ENCODE data around the gene TTC8.
A peak's percentile ranks its signal among the peaks of the same experiment; 100 is the strongest.
"Not testable (repeated sequence)": the region's sequence is repeated elsewhere in the genome, so short reads cannot be mapped to it uniquely, and the experiment has no call there.

The TTC8 gene

DNA sequence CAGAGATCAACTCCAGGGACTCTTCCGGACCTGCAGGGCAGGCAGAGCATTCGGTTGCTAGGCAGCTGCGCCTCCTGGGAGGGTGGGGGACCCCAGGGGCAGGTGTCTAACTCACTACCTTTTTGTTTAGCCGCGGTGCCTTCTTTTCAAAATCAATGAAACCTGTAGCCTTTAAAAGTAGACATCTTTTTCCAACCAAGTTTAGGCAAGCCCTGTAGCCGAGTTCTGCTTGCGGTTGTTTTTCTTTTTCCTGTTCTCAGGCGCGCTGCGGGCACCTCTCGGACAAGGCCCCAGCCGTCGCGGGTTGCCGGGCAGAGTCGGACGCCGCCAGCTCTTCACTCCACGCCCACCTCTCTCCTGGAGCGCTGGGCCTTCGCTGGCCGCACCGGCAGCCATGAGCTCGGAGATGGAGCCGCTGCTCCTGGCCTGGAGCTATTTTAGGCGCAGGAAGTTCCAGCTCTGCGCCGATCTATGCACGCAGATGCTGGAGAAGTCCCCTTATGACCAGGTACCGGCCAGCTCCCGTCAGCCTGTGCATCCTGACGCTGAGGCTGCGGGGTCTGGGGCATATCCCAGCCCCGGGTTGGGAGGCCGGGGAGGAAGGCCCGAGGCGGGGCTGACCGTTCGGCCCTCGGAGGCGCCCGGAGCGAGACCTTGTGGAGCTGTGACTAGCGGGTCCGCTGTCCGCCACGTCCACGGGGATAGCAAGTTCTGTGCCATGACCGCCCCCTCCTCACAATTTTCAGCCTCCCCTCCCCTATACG, at the start of gene TTC8:
Gene TTC8 (plus strand): TSS at position 338 of the 764 bp plus-strand sequence. CDS start 57 bp downstream, at position 395.
- Histone ChIP-seq H3K9me3 (ENCODE audit: severe bottlenecking) (no peaks in the 10 kb centered on the region), H3K27me3 (ENCODE audit: insufficient read depth, poor library complexity, severe bottlenecking) (no peaks in the 10 kb centered on the region)

GRCh38 chr14:88775532-88775931, 48.9 kb upstream of the TTC8 start:
- Histone ChIP-seq H3K4me1 (ENCODE audit: insufficient read depth, poor library complexity, severe bottlenecking) (no peaks in the 10 kb centered on the region), H3K27ac (ENCODE audit: poor library complexity, severe bottlenecking) (no peak overlapping the region), H3K36me3 (ENCODE audit: low read depth) (no peaks in the 10 kb centered on the region), H3K4me3 (ENCODE audit: severe bottlenecking) (no peak overlapping the region), H3K9me3 (ENCODE audit: severe bottlenecking) (no peaks in the 10 kb centered on the region), H3K27me3 (ENCODE audit: insufficient read depth, poor library complexity, severe bottlenecking) (no peaks in the 10 kb centered on the region)
- DNase-seq (ENCODE audit: low spot score) (no peak), ATAC-seq (ENCODE audit: low read depth) (peak; percentile 44; the same call in 2 of the 3 replicates)
- no peak for TF ChIP-seq CTCF (IDR thresholded peaks at IDR 0.05; ENCODE audit: poor library complexity, severe bottlenecking)

More for the DNA sequence above, at the start of gene TTC8:
- DNase-seq (ENCODE audit: low spot score) (peak; percentile 93), ATAC-seq (ENCODE audit: low read depth) (peak; percentile 98)
- TF ChIP-seq CTCF (IDR thresholded peaks at IDR 0.05; ENCODE audit: poor library complexity, severe bottlenecking): no peak
- H3K36me3 ChIP-seq (ENCODE audit: low read depth): no peaks in the 10 kb centered on the region
- H3K4me3 ChIP-seq (ENCODE audit: severe bottlenecking): peak within 1 kb of the TSS; percentile 50
- H3K27ac ChIP-seq (ENCODE audit: poor library complexity, severe bottlenecking): peak within 1 kb of the TSS; percentile 56
- H3K4me1 ChIP-seq (ENCODE audit: insufficient read depth, poor library complexity, severe bottlenecking): peaks cover 8% of the 10 kb centered on the region

- no peak overlapping the region for H3K4me3 ChIP-seq (ENCODE audit: severe bottlenecking)
These were observed 38.5 kb upstream of the TTC8 start for GRCh38 chr14:88785911-88786310.

GRCh38 chr14:88786715-88787114, 37.7 kb upstream of the TTC8 start:
- Histone ChIP-seq H3K27ac (ENCODE audit: poor library complexity, severe bottlenecking) (no peak overlapping the region), H3K4me3 (ENCODE audit: severe bottlenecking) (no peak overlapping the region), H3K36me3 (ENCODE audit: low read depth) (no peaks in the 10 kb centered on the region), H3K4me1 (ENCODE audit: insufficient read depth, poor library complexity, severe bottlenecking) (no peaks in the 10 kb centered on the region), H3K27me3 (ENCODE audit: insufficient read depth, poor library complexity, severe bottlenecking) (peaks cover 8% of the 10 kb centered on the region), H3K9me3 (ENCODE audit: severe bottlenecking) (no peaks in the 10 kb centered on the region)
- ATAC-seq (ENCODE audit: low read depth): no peak
- no peak for TF ChIP-seq CTCF (IDR thresholded peaks at IDR 0.05; ENCODE audit: poor library complexity, severe bottlenecking)
- no peak for DNase-seq (ENCODE audit: low spot score)

More at GRCh38 chr14:88785911-88786310, 38.5 kb upstream of the TTC8 start:
- H3K9me3 ChIP-seq (ENCODE audit: severe bottlenecking): no peaks in the 10 kb centered on the region
- no peaks in the 10 kb centered on the region for H3K4me1 ChIP-seq (ENCODE audit: insufficient read depth, poor library complexity, severe bottlenecking)
- H3K36me3 ChIP-seq (ENCODE audit: low read depth): no peaks in the 10 kb centered on the region
- no peak for TF ChIP-seq CTCF (IDR thresholded peaks at IDR 0.05; ENCODE audit: poor library complexity, severe bottlenecking)
- H3K27ac ChIP-seq (ENCODE audit: poor library complexity, severe bottlenecking): no peak overlapping the region
- ATAC-seq (ENCODE audit: low read depth) (no peak), DNase-seq (ENCODE audit: low spot score) (no peak)
- H3K27me3 ChIP-seq (ENCODE audit: insufficient read depth, poor library complexity, severe bottlenecking): no peaks in the 10 kb centered on the region

DNA sequence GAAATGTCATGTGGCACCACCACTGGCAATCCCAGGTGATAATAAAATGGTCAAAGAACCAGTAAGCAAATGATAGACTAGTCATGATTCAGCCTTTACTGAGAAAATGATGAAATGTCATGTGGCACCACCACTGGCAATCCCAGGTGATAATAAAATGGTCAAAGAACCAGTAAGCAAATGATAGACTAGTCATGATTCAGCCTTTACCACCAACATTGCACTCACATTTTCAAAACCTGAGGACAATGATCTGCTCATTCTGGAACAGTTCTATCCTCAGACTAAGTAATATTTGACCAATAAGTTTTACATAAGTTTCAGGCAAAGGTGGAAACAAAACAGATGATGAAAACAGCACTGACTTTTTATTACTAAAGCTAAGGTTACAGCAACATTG, 34.9 kb upstream of the TTC8 start:
- H3K4me3 ChIP-seq (ENCODE audit: severe bottlenecking); DNase-seq (ENCODE audit: low spot score); H3K36me3 ChIP-seq (ENCODE audit: low read depth); ATAC-seq (ENCODE audit: low read depth); H3K4me1 ChIP-seq (ENCODE audit: insufficient read depth, poor library complexity, severe bottlenecking); H3K9me3 ChIP-seq (ENCODE audit: severe bottlenecking); H3K27ac ChIP-seq (ENCODE audit: poor library complexity, severe bottlenecking); H3K27me3 ChIP-seq (ENCODE audit: insufficient read depth, poor library complexity, severe bottlenecking): not testable (repeated sequence)
